ENCODE data around the gene ERGIC1. TPM values are rescaled to one million over a fixed set of nuclear protein-coding genes. Genes with fewer than 3 reads are reported as not detected.
A peak's percentile ranks its signal among the peaks of the same experiment; 100 is the strongest.

Gene ERGIC1
- total and polyA plus RNA-seq, 2 of the 8 experiments (the other 6 are each of a cell fraction or from before 2014, with no cell fraction given): 95.3 to 106 TPM

DNA sequence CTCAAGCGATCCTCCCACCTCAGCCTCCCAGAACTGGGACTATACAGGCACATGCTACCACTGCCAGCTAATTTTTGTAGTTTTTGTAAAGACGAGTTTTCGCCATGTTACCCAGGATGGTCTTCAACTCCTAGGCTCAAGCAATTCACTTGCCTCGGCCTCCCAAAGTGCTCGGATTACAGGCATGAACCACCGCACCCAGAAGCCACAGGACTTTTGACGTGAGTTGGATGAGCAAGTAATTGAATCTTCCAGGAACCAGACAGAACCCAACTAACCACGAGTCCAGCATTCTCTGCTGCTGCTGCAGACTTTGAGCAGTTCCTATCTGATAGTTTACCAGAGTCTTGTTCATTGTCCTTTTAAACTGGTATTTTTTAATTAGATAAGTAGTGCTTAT lies 139.9 kb downstream of the ERGIC1 start:
- no peak overlapping the region for H3K4ac ChIP-seq (replicated peaks; ENCODE audit: insufficient read length, low read depth, low read length)
- H3K9me3 ChIP-seq (ENCODE audit: insufficient read depth in 2 of 2, low read depth in 1 of 2, low read length in 1 of 2): no peaks in the 10 kb centered on the region
- no peak overlapping the region for H3K14ac ChIP-seq (ENCODE audit: insufficient read length)
- H2BK12ac ChIP-seq (ENCODE audit: low read depth, low read length): no peak overlapping the region
- no peaks in the 10 kb centered on the region for H3K27me3 ChIP-seq (replicated peaks in 1 of 4; ENCODE audit: control insufficient read depth in 3 of 4, extremely low read depth in 1 of 4, insufficient read depth in 3 of 4, low read length in 3 of 4)
- H2BK20ac ChIP-seq (ENCODE audit: low read length): no peak overlapping the region
- no peak overlapping the region for H3K18ac ChIP-seq (ENCODE audit: extremely low read depth, low read length)
- no peaks in the 10 kb centered on the region for H3K4me1 ChIP-seq (replicated peaks in 1 of 4; ENCODE audit: control insufficient read depth in 3 of 4, insufficient read depth in 4 of 4, low read length in 3 of 4)
- H4K5ac ChIP-seq (ENCODE audit: insufficient read length, low read depth, low read length): no peak overlapping the region
- POLR2A ChIA-PET (ENCODE audit: partially characterized antibody): no interaction called here
- peak overlapping the region; percentile 68; the same call in 1 of the 2 replicates for H4K8ac ChIP-seq (ENCODE audit: extremely low read depth, insufficient read depth, low read length)
- CTCF ChIA-PET (ENCODE audit: partially characterized antibody): interaction anchor here (0.8 to 1.8 kb wide), 2 partner anchors 35 to 171 kb away, joined by 3 to 8 read pairs; partner anchors contain the start of gene BNIP1
- H2BK120ac ChIP-seq (replicated peaks; ENCODE audit: low read depth, low read length): no peak overlapping the region
- no peak overlapping the region for H2AK5ac ChIP-seq (ENCODE audit: low read depth, low read length)
- TF ChIP-seq CHD1 (IDR thresholded peaks at IDR 0.05; ENCODE audit: low read depth, low read length) (no peak), EP300 (IDR thresholded peaks at IDR 0.05; ENCODE audit: borderline replicate concordance in 1 of 2, low read depth in 2 of 2, low read length in 2 of 2) (no peak), CHD2 (IDR thresholded peaks at IDR 0.05; ENCODE audit: low read length) (no peak), SP4 (IDR thresholded peaks at IDR 0.05; ENCODE audit: low read length) (no peak)
- DNase-seq (ENCODE audit: low read depth in 1 of 2, low spot score in 2 of 2): no peak
- H4K20me1 ChIP-seq (replicated peaks in 1 of 2; ENCODE audit: control insufficient read depth in 1 of 2, insufficient read depth in 2 of 2, low read length in 2 of 2): peaks cover 0 to 1% of the 10 kb centered on the region in 2 experiments
- no peak overlapping the region for H3K56ac ChIP-seq (replicated peaks; ENCODE audit: insufficient read length, low read depth, low read length)
- no peak overlapping the region for H3K27ac ChIP-seq (ENCODE audit: low read depth, low read length)
- no peak overlapping the region for H2BK5ac ChIP-seq (ENCODE audit: low read depth, low read length)
- no peaks in the 10 kb centered on the region for H3K79me2 ChIP-seq (ENCODE audit: control insufficient read depth in 1 of 2, insufficient read depth in 2 of 2, low read length in 2 of 2)
- H3K79me1 ChIP-seq (ENCODE audit: low read depth, low read length): no peaks in the 10 kb centered on the region
- H2BK15ac ChIP-seq (ENCODE audit: low read length): no peak overlapping the region
- H3K4me2 ChIP-seq (ENCODE audit: insufficient read depth in 1 of 2, low read depth in 2 of 2, low read length in 2 of 2): no peak overlapping the region
- no peak for FAIRE-seq
- peaks cover 0 to 3% (median 2%) of the 10 kb centered on the region in 4 experiments; a peak in 3 of 8 replicates for H3K36me3 ChIP-seq (ENCODE audit: control insufficient read depth in 2 of 4, insufficient read depth in 4 of 4, low read length in 3 of 4)
- H4K91ac ChIP-seq (replicated peaks; ENCODE audit: insufficient read length, low read length): no peak overlapping the region
- H3K23ac ChIP-seq (ENCODE audit: insufficient read length): no peak overlapping the region
- H2AFZ ChIP-seq (ENCODE audit: low read length): no peak overlapping the region
- H3K9ac ChIP-seq (replicated peaks in 1 of 4; ENCODE audit: extremely low read depth in 1 of 4, low read depth in 3 of 4, low read length in 3 of 4): no peak overlapping the region
- H3K4me3 ChIP-seq (ENCODE audit: extremely low read depth in 1 of 4, insufficient read depth in 2 of 4, low read depth in 3 of 4, low read length in 4 of 4): no peak overlapping the region
- no peaks in the 10 kb centered on the region for H3K23me2 ChIP-seq (ENCODE audit: low read depth, low read length)
- 82% methylated on average over 8 of the region's 8 CpGs; no CpG with 5 or more reads in 1 of the 2 experiments for WGBS, 2 experiments (ENCODE audit: extremely low coverage in 1 of 2, insufficient coverage in 1 of 2, insufficient read length in 1 of 2, insufficient replicate concordance in 2 of 2, low coverage in 1 of 2, low lambda C conversion rate in 2 of 2, missing lambda C conversion rate in 1 of 2)
